SK-N-SH (cell line): ENCODE data around the gene NDEL1.

Experiments
- EP300 ChIP-seq, 2 experiments: IDR thresholded peaks; 2 replicates each; pipeline versions ENCODE4 v1.4.0 to v1.6.1; 2012; ENCODE audit warnings: borderline replicate concordance in 1 of 2, low read depth in 1 of 2, low read length in 1 of 2
- EZH2phosphoT487 ChIP-seq: fragments of 200-600 bp; sonication (generic); IDR thresholded peaks from 2 replicates; pipeline ENCODE4 v1.6.1; 2017; ENCODE audit warnings: low read depth, mixed run types, mild to moderate bottlenecking, antibody characterized with exemption, moderate library complexity, borderline replicate concordance
- FOXJ3 ChIP-seq: sonication (generic); formaldehyde crosslinking; IDR thresholded peaks from 2 replicates; pipeline ENCODE4 v1.5.1; 2020; ENCODE audit warnings: mild to moderate bottlenecking, missing genetic modification reagents
- FOXM1 ChIP-seq: IDR thresholded peaks from 2 replicates; pipeline ENCODE4 v1.4.0; 2012; ENCODE audit warnings: low read depth, mild to moderate bottlenecking
- GABPA ChIP-seq: IDR thresholded peaks from 2 replicates; pipeline ENCODE4 v1.4.0; 2012; ENCODE audit warnings: low read depth, mild to moderate bottlenecking
- GATA2 ChIP-seq: sonication (generic); formaldehyde crosslinking; IDR thresholded peaks from 2 replicates; pipeline ENCODE4 v1.5.0; 2020; ENCODE audit warnings: mild to moderate bottlenecking, missing genetic modification reagents
- JUND ChIP-seq: IDR thresholded peaks from 2 replicates; pipeline ENCODE4 v1.4.0; 2012
- POLR2AphosphoS5 ChIP-seq: IDR thresholded peaks from 2 replicates; pipeline ENCODE4 v1.6.1; 2012; ENCODE audit warnings: low read depth, low read length
- RCOR1 ChIP-seq: fragments of 150-350 bp; IDR thresholded peaks from 2 replicates; pipeline ENCODE4 v1.6.1; 2017; ENCODE audit warnings: antibody characterized with exemption, low read length
- TAF1 ChIP-seq: IDR thresholded peaks from 2 replicates; pipeline ENCODE4 v1.6.1; 2012; ENCODE audit warnings: low read depth, mild to moderate bottlenecking, low read length, moderate library complexity, borderline replicate concordance
- TCF12 ChIP-seq: IDR thresholded peaks from 2 replicates; pipeline ENCODE4 v1.4.0; 2012
- TF ChIP-seq, protein P1 (sequence below): IDR thresholded peaks from 2 replicates; pipeline ENCODE4 v1.6.1; 2012; ENCODE audit warnings: mild to moderate bottlenecking, low read depth, low read length, moderate library complexity
- TF ChIP-seq, protein P2 (sequence below): fragments of 200-600 bp; sonication (generic); IDR thresholded peaks from 2 replicates; pipeline ENCODE4 v1.6.1; 2017; ENCODE audit warnings: antibody characterized with exemption, mild to moderate bottlenecking, moderate library complexity

DNA sequence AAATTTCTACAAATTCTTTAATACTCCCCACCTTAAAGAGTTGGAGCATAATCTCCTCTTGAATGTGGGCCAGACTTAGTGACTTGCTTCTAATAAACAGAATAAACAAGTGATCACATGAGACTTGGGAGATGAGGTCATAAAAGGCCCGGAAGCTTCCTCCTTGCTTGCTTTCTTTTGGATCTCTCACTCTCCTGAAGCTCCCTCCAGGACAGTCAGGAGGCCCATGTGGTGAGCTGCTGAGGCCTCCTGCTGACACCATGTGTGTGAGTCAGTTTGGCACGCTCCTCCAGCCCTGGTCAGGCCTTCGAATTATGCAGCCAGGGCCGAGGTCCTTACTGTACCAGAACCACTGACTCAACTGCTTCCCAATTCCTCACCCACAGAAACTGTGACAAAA, 53.2 kb downstream of the NDEL1 start:
- TF ChIP-seq FOXM1 (no peak), EZH2phosphoT487 (no peak), JUND (no peak), GATA2 (CRISPR knock-in tag) (no peak), TCF12 (peak; percentile 27; the same call in 1 of the 2 replicates), RCOR1 (no peak), POLR2AphosphoS5 (no peak), GABPA (no peak), EP300 (IDR thresholded peaks at IDR 0.05; ENCODE audit: borderline replicate concordance in 1 of 2, low read depth in 1 of 2, low read length in 1 of 2) (no peak), TAF1 (no peak), FOXJ3 (CRISPR knock-in tag) (no peak)
- TF ChIP-seq, protein P1, sequence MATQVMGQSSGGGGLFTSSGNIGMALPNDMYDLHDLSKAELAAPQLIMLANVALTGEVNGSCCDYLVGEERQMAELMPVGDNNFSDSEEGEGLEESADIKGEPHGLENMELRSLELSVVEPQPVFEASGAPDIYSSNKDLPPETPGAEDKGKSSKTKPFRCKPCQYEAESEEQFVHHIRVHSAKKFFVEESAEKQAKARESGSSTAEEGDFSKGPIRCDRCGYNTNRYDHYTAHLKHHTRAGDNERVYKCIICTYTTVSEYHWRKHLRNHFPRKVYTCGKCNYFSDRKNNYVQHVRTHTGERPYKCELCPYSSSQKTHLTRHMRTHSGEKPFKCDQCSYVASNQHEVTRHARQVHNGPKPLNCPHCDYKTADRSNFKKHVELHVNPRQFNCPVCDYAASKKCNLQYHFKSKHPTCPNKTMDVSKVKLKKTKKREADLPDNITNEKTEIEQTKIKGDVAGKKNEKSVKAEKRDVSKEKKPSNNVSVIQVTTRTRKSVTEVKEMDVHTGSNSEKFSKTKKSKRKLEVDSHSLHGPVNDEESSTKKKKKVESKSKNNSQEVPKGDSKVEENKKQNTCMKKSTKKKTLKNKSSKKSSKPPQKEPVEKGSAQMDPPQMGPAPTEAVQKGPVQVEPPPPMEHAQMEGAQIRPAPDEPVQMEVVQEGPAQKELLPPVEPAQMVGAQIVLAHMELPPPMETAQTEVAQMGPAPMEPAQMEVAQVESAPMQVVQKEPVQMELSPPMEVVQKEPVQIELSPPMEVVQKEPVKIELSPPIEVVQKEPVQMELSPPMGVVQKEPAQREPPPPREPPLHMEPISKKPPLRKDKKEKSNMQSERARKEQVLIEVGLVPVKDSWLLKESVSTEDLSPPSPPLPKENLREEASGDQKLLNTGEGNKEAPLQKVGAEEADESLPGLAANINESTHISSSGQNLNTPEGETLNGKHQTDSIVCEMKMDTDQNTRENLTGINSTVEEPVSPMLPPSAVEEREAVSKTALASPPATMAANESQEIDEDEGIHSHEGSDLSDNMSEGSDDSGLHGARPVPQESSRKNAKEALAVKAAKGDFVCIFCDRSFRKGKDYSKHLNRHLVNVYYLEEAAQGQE: no peak
- TF ChIP-seq, protein P2, sequence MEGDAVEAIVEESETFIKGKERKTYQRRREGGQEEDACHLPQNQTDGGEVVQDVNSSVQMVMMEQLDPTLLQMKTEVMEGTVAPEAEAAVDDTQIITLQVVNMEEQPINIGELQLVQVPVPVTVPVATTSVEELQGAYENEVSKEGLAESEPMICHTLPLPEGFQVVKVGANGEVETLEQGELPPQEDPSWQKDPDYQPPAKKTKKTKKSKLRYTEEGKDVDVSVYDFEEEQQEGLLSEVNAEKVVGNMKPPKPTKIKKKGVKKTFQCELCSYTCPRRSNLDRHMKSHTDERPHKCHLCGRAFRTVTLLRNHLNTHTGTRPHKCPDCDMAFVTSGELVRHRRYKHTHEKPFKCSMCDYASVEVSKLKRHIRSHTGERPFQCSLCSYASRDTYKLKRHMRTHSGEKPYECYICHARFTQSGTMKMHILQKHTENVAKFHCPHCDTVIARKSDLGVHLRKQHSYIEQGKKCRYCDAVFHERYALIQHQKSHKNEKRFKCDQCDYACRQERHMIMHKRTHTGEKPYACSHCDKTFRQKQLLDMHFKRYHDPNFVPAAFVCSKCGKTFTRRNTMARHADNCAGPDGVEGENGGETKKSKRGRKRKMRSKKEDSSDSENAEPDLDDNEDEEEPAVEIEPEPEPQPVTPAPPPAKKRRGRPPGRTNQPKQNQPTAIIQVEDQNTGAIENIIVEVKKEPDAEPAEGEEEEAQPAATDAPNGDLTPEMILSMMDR: no peak
